Measurements from ENCODE around the gene HGFAC.

HGFAC gene

DNA sequence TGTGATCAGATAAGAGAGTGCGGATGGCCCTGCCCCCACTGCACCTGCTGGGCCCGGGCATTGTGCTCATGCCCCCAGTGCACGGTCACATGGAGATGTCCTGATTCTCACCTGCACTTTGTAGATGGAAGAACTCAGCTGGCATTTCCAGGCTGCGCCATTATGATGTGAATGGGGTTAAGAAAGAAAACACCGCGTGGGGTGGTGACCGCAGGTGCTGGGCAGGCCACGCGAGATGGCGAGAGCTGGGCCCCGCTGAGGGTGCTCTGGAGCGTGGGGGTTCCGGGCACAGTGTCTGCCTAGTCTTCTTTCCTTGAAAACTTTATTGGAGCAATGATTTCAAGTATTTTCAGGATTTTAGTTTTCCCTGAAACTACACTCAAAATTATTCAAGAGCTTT is 17.8 kb upstream of the HGFAC start:
- no peak for DNase-seq

DNA sequence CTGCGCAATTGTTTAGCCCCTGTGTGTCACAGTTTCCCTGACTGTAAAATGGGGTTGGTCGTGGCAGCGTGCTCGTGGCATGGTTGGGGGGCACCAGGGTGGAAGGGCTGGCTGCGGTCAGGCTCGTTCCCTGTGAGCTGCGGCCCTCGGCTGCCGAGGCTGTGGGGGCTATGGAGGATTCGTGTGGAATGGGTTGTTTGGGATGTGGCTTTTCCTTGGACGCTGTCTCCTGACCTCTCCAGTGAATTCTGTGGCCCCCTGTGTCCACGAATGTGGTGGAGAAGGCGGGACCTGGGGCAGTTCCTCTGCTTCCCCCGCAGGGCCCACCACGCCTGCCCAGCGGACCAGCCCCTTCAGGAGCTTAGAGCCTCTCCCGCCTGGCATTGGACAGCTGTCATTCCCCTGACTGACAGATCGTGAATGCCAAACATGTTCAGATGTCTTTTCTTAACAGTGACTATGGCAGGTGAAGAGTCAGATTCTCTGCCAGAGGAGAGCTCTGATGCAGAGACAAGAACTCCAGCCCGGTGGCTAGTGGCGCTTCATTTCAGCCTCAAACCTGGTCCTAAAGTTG is 17.2 kb upstream of the HGFAC start:
- DNase-seq: no peak

DNA sequence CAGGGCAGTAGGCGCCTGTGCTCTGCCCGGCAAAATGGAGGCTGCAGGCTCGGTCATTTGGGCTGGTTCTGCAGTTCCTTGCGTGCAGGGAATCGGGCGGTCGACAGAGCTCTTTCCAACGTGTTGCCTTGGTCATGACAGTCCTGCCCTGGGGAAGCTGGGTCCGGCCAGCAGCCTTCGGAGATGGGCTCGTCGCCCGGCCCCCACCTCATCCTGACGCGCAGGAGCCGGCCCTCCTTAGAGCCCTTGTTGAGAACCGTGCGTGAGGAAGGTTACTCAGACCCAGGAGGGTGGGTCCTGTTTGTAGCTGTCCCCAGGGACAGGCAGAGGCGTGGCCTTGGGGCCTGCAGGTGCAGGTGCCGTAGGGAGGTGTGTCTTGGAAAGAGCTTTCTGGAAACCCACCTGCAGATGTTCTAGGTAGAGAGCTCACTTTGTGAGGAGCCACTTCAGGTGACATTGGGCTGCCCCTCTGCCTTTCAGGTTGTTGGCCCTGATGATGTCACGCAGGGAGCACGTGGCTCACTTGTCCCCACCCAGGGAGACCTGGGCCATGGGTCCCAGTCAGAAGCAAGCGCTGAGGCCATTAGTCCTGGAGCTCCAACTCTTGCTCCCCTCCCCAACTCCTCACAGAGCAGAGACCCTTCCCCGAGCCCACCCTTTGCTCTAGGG is 15.2 kb upstream of the HGFAC start:
- DNase-seq: no peak

DNA sequence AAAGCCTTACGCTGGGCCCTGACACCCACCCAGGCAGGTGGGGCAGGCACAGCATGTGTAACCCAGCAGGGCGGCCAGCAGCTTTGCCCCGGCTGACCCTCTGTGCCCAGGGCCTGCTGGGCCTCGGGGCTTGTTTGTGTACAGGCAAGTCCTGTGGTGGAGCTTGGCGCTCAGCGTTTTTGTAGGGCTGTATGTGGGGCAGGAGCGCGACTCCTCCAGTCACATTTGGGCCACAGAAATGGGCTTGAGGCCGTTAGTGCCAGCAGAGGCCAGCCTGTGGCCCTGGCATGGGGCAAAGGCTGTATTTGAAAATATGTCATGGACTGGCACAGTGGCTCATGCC is 14.7 kb upstream of the HGFAC start:
- no peak for DNase-seq

DNA sequence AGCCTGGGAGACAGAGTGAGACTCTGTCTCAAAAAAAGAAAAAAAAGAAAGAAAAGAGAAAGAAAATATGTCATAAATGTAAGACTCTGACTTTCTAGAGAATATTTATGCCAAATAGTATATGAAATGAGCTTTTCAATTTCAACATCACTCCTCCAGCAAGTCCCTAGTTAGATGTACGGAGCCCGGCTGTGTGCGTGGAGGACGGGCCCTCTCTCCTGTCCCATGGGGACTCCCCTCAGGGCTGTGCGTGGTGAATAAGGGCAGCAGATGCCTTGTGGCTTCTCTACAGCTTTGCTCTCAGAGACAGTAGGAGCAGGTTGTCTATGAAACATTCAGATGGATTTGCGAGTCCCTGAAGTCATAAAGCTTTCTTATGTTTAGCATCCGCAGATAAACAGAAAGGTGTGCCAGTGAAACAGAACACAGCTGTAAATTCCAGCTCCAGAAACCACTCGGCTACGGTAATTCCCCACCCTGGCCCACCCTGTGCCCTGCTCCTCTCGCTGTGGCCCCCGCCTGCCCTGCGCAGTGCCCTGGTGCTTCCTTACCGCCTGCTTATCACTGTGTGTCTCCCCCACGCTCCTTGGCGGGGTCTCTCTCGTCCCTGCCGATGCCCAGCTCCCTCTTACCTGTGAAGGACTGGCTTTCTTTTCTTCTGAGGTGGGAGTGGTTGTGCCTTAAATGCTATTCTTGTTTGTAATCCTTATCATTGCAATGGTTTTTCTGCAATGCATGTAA is 13.9 kb upstream of the HGFAC start:
- DNase-seq: no peak

DNA sequence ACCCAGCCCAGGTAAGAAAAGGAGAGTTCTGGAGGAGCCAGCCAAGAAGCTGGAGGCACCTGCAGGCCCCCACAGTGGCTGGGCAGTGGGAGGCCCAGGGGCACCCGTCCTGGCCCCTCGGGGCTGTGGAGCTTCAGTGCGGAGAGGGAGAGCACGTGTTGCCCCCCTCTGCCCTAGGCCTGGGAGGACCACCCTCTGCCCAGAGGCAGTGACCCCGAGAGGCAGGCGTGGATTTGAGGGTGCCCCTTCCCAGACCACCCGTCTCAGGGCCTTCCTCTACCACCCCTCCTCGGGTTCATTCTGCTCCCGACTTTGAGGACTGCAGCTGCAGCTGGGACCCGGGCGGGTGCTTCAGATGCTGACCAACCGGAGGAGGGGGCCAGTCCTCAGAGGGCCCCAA is 12.1 kb upstream of the HGFAC start:
- no peak for DNase-seq

DNA sequence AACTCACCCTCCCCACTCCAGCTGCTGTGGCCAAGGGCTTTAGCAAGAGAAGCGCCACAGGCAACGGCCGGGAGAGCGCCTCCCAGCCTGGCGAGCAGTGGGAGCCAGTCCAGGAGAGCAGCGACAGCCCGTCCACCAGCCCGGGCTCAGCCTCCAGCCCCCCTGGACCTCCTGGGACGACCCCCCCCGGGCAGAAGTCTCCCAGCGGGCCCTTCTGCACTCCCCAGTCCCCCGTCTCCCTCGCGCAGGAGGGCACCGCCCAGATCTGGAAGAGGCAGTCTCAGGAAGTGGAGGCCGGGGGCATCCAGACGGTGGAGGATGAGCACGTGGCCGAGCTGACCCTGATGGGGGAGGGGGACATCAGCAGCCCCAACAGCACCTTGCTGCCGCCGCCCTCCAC is 11.2 kb upstream of the HGFAC start:
- no peak for DNase-seq

DNA sequence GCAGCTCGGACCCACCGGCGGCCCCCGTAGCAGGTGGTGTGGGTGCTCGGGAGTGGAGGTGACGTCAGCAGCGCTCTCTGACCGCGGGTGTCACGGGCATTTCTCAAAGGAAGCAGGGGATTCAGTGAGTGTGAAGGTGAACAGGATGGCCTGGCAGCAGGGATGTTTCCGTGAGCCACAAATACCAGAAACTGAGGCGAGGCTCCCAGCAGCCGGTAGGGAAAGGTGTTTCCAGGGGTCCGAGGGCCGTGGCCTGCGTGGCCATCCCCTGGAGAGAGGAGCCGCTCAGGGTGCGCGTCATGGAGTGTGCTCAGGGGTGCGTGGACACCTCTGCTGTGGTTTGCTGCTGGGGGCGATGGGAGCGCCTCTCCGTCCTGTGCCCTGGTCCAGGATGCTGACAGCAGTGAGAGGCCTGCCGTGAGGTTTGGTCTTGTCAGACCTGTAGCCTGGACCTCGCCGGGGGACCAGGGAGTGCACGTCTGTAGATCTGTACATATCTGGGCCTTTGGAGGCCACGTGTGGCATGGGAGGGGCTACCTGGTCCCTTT is 10.2 kb upstream of the HGFAC start:
- no peak for DNase-seq

DNA sequence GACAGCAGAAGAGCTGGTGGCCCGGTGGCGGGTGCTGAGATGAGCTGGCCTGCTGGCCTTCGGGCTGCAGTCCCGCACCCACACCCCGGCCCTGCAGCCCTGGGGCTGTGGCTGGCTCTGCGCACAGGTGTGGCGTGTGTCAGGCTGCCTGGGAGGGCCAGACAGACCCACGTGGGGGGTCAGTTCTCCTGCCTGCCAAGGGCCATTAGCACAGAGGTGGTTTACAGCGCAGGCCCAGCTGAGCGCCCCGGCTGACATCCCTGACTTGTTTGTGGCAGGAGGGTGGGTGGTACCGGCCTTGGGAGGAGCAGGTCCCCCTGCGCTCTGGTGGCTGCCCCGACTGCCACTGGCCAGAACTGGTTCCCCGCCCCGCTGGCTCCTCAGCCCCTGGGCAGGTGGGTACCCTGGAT is 9.4 kb upstream of the HGFAC start:
- DNase-seq: no peak

DNA sequence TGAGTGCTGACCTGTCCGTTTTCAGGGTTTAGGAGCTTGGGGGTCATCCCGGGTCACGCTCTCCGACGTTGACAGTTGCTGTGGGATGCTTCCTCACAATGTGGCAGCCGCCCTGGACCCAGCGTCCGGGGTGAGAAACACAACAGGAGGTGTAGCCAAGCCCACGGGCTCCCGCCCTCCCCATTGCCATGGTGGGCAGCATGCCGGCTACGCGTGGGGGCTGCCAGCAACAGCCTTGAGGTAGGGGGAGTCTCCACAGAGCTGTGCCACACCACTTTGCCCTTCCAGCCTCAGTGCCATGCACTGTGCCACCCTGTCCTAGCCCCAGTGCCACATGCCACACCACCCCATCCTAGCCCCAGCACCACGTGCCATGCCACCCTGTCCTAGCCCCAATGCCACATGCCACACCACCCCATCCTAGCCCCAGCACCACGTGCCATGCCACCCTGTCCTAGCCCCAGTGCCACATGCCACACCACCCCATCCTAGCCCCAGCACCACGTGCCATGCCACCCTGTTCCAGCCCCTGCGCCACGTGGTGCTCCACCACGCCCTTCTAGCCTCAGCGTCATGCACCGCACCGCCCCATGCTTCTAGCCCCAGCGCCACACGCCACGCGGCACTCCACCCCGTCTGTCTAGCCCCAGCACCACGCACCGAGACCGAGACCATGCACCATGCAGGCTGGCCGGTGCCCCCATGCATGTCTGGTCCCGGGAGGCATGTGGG is 8.5 kb upstream of the HGFAC start:
- DNase-seq: no peak

DNA sequence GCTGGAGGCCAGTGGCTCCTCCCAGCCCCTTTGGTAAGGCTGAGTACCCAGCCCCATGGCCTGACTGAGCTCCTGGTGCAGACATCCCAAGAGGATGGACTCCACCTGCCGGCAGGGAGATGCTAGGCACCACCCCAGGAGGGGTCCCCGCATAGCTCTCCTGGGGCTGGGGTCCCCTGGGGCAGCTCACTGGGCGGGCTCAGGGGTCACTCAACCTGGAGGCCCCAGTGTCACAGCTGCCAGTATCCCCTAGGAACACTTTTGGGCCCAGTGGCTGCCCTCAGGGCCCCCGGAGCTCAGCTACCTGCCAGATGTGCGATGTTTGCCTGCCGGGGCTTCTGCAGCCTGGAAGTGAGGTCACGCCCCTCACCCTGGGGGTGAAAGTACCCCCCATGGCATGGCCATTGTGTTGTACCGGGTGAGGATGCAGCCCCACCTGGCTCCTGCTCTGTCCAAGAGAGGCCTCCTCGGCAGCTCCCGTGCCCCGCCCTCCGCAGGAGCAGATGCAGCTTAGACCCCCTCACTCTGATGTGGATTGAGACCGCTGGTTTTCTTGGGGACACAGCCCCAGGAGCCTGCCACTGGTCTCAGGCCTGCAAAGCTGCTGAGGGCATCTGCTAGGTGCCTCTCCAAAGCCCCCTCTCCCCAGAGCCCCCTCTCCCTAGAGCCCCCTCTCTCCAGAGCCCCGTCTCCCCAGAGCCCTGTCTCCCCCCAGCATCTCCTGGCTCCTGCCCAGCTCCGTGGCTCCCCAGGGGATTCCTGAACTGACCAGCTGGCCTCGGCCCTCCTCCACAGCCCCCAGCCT is 6.7 kb upstream of the HGFAC start:
- DNase-seq: no peak

DNA sequence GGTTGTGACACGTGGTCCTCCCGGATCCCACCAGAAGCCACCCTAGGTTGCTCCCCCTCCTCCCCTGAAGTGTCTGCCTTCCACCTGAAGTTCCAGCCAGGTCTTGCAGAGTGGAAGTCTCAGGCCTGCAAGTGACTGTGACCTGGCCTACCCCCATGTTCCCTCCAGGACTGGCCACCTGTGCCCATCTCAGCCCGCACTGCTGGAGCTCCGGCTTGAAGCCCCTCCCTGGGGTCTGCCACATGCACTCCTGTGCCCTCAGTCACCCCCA is 6.1 kb upstream of the HGFAC start:
- DNase-seq: no peak

DNA sequence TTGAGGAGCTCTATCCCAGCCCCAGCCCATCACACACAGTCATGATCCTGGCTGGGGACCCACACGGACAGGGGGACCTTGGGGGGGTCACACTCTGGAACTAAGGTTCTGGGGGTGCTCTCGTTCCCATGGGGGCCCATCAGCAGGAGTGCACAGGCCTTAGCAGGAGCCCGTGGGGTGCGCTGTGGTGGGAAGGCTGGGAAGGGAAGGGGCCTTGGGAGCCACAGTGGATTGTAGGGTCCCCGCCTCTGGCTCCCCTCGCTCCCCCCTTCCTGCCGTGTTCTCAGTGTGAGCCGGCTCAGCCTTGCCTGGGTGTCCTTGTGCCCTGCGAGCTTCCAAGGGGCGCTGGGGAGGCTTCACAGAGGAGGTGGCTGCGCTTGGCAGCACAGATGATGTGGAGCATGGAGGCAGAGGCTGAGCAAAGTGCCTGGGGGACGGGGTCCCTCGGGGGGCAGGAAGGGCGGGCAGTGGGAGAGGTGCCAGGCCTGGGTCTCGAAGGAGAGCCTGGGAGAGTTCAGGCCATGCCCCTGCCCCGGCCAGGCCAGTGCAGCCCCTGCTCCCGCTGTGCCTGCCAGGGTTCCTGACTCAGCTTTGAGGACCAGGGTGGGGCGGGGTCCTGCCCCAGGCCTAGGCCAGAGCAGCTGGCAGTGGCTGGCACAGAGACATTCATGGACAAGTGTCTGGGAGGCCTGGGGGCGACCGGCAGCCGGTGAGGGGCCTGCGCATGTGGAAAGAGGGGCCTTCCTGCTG is 5.5 kb upstream of the HGFAC start:
- DNase-seq: no peak

DNA sequence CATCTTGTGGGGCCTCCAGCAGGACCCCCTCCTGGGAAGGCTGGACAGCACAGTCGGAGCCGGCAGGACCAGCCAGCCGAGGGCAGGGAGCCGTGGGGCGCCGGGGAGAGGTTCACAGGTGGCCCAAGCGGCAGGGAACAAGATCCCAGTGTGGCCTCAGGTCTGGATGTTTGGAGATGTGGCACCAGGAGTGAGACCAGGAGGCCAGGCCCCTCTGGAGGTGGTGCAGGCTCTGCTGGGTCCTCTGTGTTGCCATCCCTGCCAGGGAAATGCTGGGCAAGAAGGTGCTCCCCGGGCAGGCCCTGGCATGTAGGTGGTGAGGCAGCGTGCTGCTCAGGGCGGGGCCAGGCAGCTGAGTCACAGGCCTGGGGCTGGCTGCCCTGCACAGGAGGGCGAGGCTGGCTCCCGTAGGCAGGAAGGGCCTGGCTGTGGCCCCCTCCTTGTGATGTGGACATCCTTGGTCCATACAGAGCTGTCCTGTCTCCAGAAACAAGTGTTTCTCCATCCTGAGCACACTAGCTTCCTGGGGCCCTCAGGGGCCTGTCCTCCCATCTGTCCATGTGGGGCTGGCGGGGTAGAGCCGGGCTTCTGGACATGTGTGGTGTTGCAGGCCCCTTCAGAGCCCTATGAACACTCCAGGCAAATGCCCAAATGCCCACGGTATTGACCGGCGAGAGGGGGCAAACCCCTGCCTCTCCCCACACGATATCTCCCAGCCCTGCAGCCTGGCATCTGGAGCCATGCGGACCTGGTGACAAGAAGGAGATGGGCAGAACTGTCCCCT is 4.8 kb upstream of the HGFAC start:
- peak in 7 of 56 donors; percentile 3 to 46 (median 27) for DNase-seq

DNA sequence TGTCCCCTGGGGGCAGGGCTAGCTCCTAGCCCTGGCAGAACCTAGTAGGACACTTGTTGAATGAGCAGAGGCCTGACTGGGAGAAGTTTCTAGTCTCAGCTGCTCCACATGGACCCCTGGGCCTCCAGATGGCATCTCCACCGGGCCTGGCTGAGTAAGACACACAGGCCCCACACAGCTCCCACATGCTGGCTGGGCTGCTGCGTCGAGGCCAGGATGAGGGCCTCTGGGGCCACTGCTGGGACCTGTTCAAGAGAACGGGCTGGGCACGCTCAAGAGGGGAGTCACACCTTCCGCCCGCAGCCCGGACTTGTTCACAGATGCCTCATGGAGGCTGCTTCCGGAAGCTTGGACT is 4.2 kb upstream of the HGFAC start:
- DNase-seq: no peak

DNA sequence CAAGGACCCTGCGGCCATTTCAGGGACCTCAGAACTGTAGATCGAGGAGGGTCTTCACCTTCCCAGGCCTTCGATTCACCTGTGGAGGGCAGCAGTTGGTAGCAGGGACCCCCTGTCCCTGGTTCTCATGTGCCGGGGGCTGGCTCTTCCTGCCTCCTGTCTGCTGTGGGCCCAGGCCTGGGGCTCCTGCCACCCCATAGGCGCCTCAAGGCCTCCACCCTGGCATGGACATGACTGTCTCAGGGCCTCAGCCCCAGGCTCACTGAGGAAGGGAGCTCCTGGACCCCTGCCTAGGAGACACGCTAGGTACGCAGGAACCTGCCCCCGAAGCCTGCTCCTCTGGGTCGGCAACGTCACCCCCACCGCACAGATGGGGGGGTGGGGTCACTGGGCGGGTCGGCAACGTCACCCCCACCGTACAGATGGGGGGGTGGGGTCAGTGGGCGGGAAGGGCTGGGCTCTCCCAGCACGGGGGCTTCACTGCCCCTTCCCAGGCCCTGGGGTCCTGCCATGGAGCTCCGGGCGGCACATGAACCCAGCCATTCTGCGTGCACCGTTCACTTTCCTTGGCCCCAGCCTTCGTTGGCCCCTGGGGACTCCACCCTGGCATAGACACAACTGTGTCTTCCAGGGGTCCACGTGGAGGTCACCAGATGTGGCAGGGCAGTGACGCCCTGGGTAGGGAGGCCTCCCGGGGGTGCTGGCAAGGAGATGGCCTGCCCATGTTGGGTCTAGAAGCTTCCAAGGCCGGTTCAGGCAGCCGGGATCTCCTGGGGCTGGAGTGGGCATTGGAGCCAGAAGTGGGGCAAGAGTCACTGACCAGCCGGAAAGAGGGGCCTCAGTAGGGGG is 3.5 kb upstream of the HGFAC start:
- DNase-seq: no peak

DNA sequence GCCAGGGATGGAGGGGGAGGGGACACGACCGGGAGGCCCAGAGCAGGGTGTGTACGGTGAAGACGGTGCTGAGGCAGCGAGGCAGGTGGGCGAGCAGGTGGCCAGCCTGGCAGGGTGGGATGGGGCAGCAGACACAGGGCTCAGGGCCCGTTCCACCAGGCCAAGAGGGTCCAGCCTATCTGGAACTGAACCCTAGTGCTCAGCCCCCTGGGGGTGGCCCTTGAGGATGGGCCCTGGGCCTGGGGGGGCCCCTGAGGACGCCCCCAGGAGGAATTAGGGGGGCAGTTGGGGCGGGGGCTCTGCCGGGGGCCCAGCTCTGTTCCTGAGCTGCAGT is 3.0 kb upstream of the HGFAC start:
- DNase-seq: no peak

DNA sequence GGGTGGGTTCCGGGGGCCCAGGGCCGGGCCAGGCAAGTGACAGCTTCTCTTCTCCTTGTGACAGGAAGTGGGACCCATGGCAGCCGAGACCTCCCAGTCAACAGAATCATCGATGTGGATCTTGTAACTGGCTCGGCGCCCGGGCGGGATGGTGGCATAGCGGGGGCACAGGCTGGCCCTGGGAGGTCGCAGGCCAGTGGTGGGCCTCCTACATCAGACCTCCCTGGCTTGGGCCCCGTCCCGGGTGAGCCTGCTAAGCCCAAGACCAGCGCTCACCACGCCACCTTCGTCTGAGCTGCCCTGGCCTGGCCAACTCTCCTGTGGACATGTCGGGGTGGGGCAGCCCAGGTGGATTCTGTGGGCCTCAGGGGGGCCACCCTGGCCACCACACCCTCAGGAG is 2.4 kb upstream of the HGFAC start:
- no peak for DNase-seq

DNA sequence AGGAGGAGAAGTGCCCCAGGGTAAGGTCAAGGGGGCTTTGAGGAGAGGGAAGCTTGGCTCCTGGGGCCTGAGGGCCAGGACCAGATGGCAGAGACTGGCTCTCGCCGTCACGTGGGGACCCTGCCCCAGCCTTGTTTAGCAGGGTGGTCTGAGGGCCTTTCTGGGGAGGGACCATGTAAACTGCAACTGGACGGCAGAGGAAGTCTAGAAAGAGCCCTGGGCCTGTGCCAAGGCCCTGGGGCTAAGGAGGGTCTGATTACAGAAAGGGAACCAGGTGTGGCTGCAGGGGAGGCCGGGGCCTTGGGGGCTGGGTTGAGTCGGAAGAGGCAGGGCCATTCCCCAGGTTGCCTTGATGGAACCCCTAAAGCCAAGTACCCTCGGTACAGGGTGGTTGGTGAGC is 1.8 kb upstream of the HGFAC start:
- DNase-seq: no peak

Measured in nucleus accumbens (tissue), 56 donors.